GM19397 (cell line): ENCODE results near the gene PIEZO2.

Experiments
- ATAC-seq: cut with Tn5 transposase; IDR thresholded peaks from one replicate; pipeline ENCODE4 v1.9.1; 2021; ENCODE audit warnings: mild to moderate bottlenecking, moderate library complexity; ENCODE audit not compliant: unreplicated experiment

PIEZO2 gene

DNA sequence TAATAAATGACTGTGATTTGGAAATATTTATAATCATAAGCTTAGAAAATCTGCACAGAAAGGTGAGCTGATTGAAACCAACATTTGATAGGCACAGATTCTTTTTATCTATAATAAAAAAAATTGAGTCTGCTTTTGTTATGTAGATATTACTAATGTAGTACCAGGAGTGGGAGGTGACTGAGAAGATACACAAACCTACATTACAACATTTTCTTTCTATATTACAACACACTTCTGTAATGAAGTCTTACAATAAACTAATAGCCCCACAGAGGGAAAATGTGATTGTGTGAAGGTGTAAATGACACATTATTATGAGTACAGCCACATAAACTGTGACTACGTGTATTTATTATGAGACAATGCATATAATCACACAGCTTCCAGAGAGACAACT, 241.6 kb downstream of the PIEZO2 start:
- no peak for ATAC-seq

DNA sequence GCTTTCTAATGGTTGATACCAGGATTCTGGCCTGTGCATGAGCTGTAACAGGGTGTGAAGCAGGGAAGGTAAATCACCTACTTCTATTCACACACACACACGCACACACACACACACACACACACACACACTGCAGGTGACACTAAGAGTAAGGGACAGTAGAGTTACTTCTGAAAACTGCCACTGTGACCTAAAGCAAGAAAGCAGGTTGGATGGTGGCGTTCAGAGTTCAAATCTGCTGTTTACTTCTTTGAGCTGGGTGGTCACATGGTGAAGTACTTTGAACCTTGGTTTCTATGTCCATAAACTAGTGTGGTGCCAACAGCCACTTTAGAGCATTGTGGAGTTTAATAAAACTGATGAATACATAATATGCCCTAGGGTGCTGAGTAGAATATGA, 248.0 kb downstream of the PIEZO2 start:
- ATAC-seq: no peak

DNA sequence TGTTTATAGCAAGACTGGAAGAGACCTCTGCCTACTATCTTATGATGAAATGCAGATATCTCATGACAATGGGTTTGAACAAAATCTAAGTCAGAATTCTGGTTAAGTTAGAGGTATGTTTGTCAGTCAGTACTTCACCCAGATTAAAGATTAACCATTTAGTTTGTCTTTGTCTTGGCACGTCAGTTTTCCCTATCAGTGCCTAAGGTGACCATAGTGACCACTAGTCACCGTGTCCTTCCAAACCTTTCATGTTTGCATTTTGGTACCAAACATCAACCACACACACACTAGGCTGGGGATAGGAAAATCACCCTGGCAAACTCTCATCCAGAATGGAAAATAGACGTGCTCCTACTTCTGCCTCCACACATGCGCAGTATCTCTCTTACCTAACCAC, 248.9 kb downstream of the PIEZO2 start:
- ATAC-seq: no peak

DNA sequence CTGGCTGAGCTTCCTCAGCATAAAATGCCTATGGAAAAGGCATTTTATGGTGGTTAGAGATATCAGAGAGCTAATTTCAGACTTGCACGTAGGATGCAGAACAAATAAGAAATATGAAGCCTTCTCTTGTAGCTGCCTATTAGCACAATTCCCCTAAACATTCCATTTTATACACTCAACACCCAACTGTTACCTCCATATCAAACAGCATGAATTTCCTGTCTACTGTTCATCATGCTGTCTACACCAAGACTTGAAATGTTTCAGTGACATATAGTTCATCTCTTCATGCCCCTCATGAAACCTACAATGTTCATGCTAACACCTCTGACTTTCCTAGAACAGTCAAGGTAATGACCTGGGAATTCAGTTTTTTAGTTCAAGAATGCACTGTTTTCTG, 249.9 kb downstream of the PIEZO2 start:
- ATAC-seq: no peak

DNA sequence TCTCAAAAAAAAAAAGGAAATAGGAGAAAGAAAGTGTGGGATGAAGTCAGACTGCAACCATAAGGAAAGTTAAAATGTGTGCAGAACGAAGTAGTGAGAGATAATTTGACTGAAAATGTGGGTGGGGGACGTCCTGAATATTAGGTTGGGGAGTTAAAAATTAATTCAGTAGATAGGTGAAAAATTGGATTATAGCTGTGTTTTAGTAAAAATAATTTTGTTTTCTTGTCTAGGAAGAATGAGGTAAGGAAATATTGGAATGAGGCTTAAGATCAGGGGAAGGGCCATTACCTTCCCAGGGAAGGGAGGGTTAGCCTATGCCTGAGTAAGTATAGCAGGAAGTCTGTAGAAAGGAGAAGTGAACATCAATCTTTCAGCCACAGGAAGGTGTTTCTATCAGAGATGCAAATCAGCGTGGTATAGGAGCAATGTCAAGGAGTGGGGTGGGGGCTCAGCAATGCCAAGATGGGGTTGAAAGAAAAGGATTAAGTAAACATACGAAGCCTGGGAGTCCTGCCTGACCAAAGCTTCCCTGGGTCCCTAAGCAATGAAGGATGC, 250.9 kb downstream of the PIEZO2 start:
- ATAC-seq: no peak

DNA sequence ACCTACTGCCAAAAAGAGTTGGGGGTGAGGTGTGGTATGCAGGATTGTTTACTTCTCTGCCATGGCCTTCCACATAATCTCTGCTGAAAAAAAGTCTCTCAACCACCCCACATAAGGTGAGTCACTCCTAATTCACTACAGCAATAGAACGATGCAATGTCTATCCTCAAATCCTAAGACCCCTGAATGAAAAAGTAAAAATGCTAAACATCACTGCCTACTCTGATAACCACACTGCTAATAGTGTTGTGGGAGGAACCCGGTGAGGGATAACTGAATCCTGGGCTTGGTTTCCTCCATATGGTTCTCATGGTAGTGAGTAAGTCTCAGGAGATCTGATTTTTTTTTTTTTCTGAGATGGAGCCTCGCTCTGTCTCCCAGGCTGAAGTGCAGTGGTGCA, 252.5 kb downstream of the PIEZO2 start:
- no peak for ATAC-seq

DNA sequence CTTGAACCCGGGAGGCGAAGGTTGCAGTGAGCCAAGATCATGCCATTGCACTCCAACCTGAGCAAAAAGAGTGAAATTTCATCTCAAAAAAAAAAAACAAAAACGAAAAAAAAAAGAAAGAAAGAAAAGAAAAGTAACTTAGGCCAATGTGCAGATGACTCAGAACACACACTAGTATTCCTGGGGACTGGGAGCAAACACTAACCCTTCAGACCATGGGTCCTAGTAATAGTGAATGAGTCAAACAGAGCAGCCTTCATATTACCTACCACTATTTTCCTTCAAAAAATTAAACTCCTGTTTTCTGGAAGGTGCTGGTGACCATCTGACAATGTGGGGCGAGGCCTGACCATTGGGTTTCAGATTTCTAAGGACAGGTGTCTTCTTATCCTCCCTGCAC, 253.4 kb downstream of the PIEZO2 start:
- ATAC-seq: no peak

DNA sequence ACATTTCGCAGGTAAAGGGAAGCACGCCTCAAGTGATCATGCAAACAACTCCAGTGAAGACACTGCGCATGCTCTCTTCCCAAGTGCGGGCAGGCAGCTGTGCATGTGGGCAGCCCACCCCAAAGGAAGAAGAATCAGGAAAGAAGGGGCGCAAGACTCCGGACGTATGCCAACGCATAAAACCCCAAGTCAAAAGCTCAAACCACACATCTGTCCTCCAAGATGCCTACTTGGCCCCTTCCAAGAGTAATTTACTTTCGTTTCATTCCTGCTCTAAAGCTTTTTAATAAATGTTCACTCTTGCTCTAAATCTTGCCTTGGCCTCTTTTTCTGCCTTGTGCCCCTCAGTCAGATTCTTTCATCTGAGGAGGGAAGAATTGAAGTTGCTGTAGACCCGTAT, 254.9 kb downstream of the PIEZO2 start:
- ATAC-seq: no peak

DNA sequence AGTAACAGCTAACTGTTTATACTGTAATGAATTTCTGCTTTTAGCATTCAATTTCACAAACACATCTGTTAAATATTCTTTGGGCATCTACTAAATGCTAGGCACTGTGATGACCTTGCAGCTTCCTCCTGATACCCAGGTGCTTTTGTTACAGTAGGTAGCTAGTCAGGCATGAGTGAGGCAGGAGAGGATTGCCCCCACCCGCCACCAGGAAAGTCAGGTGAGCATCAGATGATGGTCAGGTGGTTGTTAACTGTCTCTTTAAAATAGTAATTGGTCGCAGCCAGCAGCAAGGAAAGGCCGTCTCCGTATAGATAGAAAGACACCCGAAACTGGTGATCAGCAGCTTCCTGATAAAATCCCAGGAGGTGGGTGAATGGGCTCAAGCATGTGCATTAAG, 255.6 kb downstream of the PIEZO2 start:
- no peak for ATAC-seq

DNA sequence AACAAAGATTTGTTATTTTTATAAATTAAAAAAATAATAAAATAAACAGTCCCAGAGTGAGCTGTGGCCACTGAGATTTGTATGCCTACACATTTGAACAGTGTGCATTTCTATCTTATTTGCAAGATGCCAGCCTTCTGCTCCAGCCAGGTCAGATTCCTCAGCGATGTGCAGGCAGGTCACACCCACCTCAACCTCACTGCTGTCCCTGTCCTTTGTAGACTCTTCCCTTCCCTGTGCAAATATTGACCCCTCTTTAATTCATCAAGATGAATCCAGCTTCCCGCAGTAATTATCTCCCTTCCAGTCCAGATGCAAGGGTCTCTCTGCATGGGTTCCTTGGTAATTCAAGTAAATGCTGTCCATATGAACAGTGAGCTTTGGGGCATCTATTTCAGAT, 256.2 kb downstream of the PIEZO2 start:
- ATAC-seq: no peak

DNA sequence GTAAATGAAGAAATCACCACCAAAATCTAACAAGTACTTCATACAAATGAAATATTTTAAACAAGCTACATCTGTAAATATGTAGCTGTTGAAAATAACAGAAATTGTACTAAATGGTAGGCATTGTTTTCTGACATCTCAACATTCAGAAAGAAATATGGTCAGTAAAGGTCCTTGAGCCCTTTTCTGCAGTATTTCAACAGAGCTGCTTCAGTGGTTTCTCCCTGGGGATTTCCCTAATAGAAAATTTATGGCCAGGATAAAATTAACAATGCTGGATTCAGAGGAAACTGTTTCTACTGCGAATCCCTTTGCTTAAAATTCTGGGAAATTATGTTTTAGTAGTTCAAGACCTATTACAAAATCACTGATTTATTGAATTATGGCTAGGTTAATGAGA, 256.6 kb downstream of the PIEZO2 start:
- ATAC-seq: no peak

DNA sequence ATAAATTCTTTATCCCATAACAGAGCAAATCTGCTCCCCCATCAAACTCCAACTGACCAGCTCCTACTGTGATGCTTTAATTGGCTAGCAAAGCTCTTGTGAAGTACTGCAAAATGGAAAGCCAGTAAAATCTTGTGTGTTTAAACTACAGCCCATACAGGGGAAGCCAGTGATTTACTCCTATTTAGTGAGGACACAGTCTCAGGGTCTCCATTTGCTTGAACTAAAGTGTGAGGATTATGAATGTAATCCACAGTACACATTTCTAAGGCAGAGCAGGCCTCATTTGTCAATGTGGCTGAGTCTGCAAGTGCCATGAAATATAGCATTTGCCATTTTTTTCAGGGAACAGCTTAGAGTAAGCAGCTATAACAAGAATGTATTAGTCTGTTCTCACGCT, 259.3 kb downstream of the PIEZO2 start:
- no peak for ATAC-seq

DNA sequence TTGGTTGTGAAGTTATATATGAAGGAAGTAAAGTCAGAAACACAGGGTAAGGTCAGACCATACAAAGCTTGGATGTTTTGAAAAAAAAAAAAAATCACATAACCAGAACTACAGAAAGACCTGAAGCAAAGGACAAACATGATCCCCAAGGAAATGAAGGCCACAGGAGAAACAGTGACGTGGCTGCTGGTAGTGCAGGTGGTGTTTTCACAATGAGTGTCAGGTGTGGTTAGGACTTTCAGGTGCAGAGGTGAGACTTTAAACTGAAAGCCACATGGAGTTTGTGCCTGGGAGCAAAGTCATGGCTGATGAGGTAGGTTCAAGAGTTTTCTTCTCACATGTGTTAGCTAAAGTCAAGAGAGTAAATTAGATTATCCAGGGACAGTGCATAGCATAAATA, 270.7 kb downstream of the PIEZO2 start:
- ATAC-seq: peak; percentile 66

DNA sequence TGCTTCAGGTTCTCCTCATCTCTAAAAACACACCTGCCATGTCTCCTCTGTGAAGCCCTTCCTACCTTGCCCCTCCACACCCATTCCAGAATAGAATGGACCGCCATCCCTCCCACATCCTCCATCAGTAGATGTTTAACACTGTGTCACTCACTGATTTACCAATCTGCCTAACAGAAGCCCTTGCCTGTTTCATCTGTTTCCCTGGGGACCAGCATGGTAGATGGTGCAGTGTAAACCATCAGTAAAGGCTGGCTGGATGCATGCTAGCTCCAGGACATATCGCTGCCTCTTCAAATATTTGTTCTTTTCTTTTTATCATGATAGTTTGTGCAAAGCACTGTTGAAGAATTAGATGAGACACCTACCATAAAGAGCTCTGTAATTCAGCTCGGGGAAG, 271.4 kb downstream of the PIEZO2 start:
- peak; percentile 46 for ATAC-seq

DNA sequence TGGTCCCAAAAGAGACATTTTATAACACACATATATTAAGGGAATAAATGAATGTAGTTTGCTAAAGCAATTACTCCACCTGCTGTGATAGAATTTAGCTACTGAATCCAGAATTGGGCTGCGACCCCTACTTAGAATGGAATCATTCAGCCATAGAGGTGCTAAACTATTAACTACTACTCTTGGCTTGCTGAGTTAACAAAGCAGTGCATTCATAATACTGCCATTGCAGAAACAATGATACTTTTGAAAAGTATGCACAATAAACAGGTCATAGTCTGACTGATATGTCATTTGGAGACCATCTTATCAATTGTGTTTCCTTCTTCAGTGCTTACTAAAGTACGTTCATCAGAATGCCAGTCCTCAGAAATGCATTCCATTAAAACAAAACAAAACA, 273.6 kb downstream of the PIEZO2 start:
- ATAC-seq: no peak

DNA sequence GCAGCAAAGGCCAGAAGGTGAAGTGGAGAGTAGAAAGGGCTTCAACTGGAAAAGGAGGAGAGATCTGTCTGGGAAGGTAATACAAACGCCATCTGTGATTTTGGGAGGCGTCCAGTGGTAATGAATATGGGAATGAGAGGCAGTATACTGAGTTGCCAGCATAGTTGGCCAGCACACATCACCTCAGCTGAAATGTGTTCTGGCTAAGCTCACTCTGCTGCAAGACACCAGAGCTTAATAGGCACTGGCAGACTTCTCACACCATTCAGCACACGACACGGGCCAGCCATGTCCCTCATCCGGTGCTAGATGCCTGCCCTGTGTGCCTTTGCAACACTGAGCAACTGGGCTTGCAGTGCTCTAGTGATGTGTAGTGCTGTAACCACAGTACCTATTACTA, 277.1 kb downstream of the PIEZO2 start:
- ATAC-seq: no peak

DNA sequence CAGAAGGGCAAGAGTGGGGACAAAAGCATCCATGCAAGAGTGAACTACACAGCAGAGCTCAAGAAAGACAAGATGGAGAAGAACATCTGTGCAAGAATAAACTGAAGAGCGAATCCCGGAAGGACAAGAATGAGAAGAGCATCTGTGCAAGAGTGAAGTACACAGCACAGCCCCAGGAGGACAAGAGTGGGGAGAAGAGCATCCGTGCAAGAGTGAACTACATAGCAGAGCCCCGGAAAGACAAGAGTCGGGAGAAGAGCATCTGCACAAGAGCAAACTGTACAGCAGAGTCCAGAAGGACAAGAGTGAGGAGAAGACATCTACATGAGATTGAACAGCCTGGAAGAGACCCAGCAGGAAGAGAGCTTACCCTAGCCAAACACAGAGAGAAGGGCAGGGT, 284.6 kb downstream of the PIEZO2 start:
- no peak for ATAC-seq

DNA sequence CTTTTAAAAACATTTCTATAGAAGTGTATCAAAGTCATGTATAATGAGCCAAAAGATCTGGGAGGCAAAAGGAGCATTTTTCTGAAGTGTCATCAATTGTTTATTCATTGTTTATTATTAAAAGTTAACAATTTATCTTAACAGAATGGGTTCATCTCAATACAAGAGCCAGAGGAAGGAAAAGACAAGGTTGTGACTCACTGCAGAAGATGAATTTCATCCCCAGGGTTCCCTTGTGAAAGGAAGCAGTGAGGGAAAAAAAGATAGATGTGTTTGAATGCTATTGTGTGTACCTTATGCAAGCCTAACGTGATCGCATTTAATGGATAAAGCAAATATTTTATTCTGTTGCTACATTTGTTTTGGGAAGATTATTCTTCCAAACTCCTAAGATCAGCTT, 286.3 kb downstream of the PIEZO2 start:
- no peak for ATAC-seq

DNA sequence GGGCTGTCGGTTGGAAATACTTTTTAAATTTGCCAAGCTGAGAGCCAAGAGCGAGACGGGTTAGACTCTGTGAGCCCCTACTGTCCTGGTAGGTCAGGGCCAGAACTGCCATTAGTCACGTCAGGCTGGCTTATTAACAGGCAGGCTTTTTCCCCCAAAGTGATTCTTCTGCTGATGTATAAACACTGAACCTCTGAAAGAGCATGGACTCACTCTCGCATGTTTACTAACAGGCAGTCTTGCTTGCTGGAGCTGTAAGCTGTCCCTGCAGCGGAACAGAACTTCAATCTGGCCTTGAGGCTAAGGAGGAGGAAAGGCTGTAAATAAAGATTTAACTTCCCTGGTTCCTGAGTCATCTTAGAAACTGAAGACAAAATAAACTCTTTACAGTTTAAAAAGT, 288.4 kb downstream of the PIEZO2 start:
- no peak for ATAC-seq

DNA sequence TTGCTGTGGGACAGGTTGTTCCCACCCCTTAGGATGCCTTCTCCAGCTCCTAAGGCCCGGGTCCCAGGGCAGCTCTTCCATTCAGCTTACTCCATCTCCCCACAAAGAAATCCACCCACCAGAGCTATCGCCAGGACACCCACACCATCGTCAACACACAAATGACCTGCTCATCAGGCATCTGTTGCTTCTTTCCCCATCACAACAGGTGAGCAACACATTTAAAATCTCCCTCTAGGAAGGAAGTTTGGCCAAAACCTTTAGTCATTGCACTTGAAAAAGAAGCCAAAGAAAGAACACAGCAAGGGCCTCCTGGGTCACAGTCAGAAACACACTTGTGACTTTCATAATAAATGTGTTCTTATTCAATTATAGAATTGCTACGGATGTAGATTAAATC, 289.0 kb downstream of the PIEZO2 start:
- no peak for ATAC-seq

DNA sequence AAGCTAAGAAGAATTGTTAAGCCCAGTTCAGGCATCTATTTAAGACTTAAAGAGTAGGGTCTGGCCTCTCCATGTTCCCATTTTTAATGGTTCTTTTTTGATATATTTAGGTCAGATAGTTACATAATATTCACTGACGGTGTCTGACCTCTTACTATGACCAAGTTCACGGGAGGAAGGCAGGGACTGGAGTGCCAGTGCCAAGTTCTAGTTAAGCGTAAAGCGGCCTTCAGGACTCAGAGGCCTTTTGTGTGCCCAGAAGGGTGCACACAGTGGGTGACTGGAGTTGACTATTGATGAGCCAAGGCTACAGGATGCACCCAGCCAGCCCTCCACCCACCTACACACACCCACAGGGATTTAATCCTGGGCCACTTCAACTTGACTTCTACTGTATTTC, 290.9 kb downstream of the PIEZO2 start:
- ATAC-seq: no peak

DNA sequence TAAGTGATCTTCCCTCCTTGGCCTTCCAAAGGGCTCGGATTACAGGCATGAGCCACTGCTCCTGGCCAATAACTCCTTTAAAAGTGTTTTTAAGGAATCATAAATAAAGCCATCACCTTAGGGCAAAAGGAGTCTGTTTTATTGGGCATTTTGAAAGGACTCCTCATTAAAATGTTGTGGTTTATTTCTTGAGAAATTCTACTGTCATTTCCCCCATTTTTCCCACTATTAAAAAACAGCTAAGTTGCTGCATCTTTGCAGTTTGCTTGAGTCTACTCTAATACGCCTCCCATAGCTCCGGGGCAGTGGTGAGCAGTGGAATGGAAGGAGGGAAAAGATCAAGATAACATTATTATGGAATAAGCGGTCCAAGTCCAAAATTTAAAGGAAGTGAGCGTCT, 293.2 kb downstream of the PIEZO2 start:
- ATAC-seq: no peak

DNA sequence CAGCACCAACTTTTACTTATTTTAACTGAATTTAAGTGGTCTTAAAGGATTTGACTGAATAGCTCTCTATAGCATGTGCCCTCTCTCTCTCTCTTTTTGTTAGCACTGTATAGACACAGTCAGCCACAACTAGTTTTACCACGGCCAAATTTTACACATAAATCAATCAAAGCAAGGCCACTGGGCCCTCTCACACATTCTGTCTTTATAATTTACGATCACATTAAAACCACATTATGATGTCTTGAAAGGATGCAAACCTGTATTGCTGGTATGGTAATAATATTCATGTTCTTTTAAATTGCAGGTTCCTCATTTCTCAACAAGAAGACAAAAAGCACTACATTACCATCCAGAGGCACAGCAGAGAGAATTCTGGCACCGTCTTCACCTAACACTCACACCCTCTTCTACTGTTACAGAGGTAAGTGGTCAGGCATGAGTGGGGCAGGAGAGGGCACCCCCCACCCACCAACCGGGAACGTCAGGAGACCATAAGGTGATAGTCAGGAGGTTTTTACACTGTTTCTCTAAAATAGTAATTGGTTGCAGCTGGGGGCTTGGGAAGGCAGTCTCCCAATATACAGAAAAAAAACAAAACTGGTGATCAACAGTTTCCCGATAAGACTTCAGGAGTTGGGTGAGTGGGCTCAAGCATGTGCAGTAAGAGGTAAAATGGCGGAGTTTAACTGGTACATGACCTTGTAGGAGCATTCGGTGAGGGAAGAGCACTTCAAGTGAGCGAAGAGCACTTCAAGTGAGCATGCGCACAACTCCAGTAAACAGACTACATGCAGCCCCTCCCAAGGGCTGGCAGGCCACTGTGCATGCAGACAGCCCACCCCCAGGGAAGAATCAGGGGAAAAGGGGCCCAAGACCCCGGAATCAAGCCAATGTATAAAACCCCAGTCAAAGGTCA, 296.7 kb downstream of the PIEZO2 start:
- no peak for ATAC-seq
